Psoas muscle (tissue), 8 donors: ENCODE results near the gene SLC18A3. TPM values are rescaled to one million over a fixed set of nuclear protein-coding genes. Genes with fewer than 3 reads are reported as not detected.

Experiments
- ATAC-seq, 4 donors: fragments of 200-7000 bp; cut with Tn5 transposase; one replicate each; pipeline ENCODE4 v1.9.1; 2020; ENCODE audit warnings: moderate library complexity in 3 of 4, mild to moderate bottlenecking in 2 of 4
- DNase-seq, 2 donors: peaks; one replicate each; pipeline ENCODE4 v3.0.0-alpha.2; 2020
- H3K27ac ChIP-seq: fragments of 200-600 bp; one replicate; pipeline ENCODE4 v1.8.0; 2022
- H3K27me3 ChIP-seq, 3 donors: fragments of 200-600 bp in 1 of 3; one replicate each; pipeline versions ENCODE4 v1.6.1 to v1.8.0; 2013 to 2022; ENCODE audit warnings: low read length in 2 of 3, mild to moderate bottlenecking in 2 of 3, moderate library complexity in 1 of 3; ENCODE audit not compliant: insufficient read depth in 3 of 3
- H3K36me3 ChIP-seq, 2 donors: fragments of 200-600 bp in 1 of 2; one replicate each; pipeline versions ENCODE4 v1.6.1 to v1.8.0; 2013 to 2022; ENCODE audit warnings: low read depth in 1 of 2, mild to moderate bottlenecking in 1 of 2, moderate library complexity in 1 of 2; ENCODE audit not compliant: insufficient read depth in 1 of 2
- H3K4me1 ChIP-seq: fragments of 200-600 bp; one replicate; pipeline ENCODE4 v1.8.0; 2022
- H3K4me3 ChIP-seq: fragments of 200-600 bp; one replicate; pipeline ENCODE4 v1.8.0; 2022; ENCODE audit warnings: mild to moderate bottlenecking
- H3K9me3 ChIP-seq: fragments of 200-600 bp; one replicate; pipeline ENCODE4 v1.8.0; 2022
- CTCF ChIP-seq: fragments of 200-600 bp; IDR thresholded peaks from one replicate; pipeline ENCODE4 v1.8.0; 2022; ENCODE audit warnings: antibody characterized with exemption
- WGBS, 3 donors: extraction: QIAGEN DNeasy Blood & Tissue Kit; methylation state at CpG; one replicate each; pipeline versions ENCODE4 v1.1.6 to v1.1.7; 2013; 5-methylcytosine and 5-hydroxymethylcytosine counted together
- intact Hi-C, 2 donors: fragments of 100-400 bp; cut with DNase I; formaldehyde crosslinking; loops; one replicate each; pipeline versions ENCODE4 v1.11.0 to v1.14.2; 2022
- polyA plus RNA-seq, 3 donors: library from polyadenylated mRNA; stranded (reverse); fragments of 200-250 nt; gene quantifications; one replicate each; pipeline ENCODE4 v1.2.3, GENCODE V29; 2013
- total RNA-seq, 4 donors: library from RNA; stranded (reverse); fragmentation: NEBNext Ultra II Directional in 2 of 4; extraction: Animal tissue kit (Norgen Biotek cat#: 25700) in 2 of 4; gene quantifications; one replicate each; pipeline versions ENCODE4 v1.2.1 to v1.2.4, GENCODE V29; 2021 to 2023
- donor health status: healthy with polysubstance abuse.
- donor health status: DM: no; HTN: no; CAD: no; lungs with moderate emphysema.
- donor health status: Bipolar disorder and iron deficiency.
- donor health status: healthy.
- donor health status: DM: yes; HTN: yes; CAD: no.
- donor health status: DM: no; HTN: no; CAD: no.
- donor health status: DM: no; HTN: no; CAD: no.
- donor health status: DM: yes; HTN: yes; CAD: no.

SLC18A3 gene
- total and polyA plus RNA-seq, 7 donors: not detected

- no peaks in the 10 kb centered on the region for H3K4me1 ChIP-seq
- peaks cover 12% of the 10 kb centered on the region for H3K9me3 ChIP-seq
- DNase-seq (no peak), ATAC-seq (no peak)
- no peak overlapping the region for H3K27ac ChIP-seq
- no peak overlapping the region for H3K4me3 ChIP-seq
- TF ChIP-seq CTCF: no peak
- intact Hi-C loops: no loop called here
- H3K27me3 ChIP-seq: peaks cover 0 to 16% (median 4%) of the 10 kb centered on the region in 3 donors
- no peaks in the 10 kb centered on the region for H3K36me3 ChIP-seq
- WGBS, 3 donors: 84 to 89% (median 85%) methylated on average over 18 of the region's 18 CpGs
Observed at GRCh38 chr10:49655099-49655498, 45.0 kb downstream of the SLC18A3 start.

GRCh38 chr10:49656845-49657493 lies 46.9 kb downstream of the SLC18A3 start:
- Histone ChIP-seq H3K4me1 (no peaks in the 10 kb centered on the region), H3K27me3 (peaks cover 0 to 8% (median 1%) of the 10 kb centered on the region in 3 donors), H3K4me3 (no peak overlapping the region), H3K27ac (no peak overlapping the region), H3K9me3 (peaks cover 12% of the 10 kb centered on the region), H3K36me3 (no peaks in the 10 kb centered on the region)
- intact Hi-C loops: no loop called here
- 73 to 78% (median 76%) methylated on average over 9 of the region's 9 CpGs for WGBS, 3 donors
- DNase-seq (no peak), ATAC-seq (no peak)
- TF ChIP-seq CTCF: no peak

- H3K9me3 ChIP-seq: peaks cover 12% of the 10 kb centered on the region
- ATAC-seq (no peak), DNase-seq (no peak)
- no peak overlapping the region for H3K27ac ChIP-seq
- WGBS, 3 donors: 84 to 89% (median 85%) methylated on average over 1 of the region's 1 CpG
- intact Hi-C loops: no loop called here
- H3K36me3 ChIP-seq: no peaks in the 10 kb centered on the region
- H3K27me3 ChIP-seq: peaks cover 0 to 8% (median 1%) of the 10 kb centered on the region in 3 donors
- no peaks in the 10 kb centered on the region for H3K4me1 ChIP-seq
- no peak overlapping the region for H3K4me3 ChIP-seq
- no peak for TF ChIP-seq CTCF
Observed at GRCh38 chr10:49657606-49658005, 47.5 kb downstream of the SLC18A3 start.

- Histone ChIP-seq H3K4me1 (no peaks in the 10 kb centered on the region), H3K9me3 (peaks cover 12% of the 10 kb centered on the region), H3K27me3 (peaks cover 0 to 1% (median 0%) of the 10 kb centered on the region in 3 donors), H3K27ac (no peak overlapping the region), H3K4me3 (no peak overlapping the region), H3K36me3 (no peaks in the 10 kb centered on the region)
- 45 to 54% (median 49%) methylated on average over 8 of the region's 8 CpGs for WGBS, 3 donors
- ATAC-seq: no peak
- intact Hi-C loops: no loop called here
- TF ChIP-seq CTCF: no peak
- no peak for DNase-seq
Observed at GRCh38 chr10:49661140-49661856, 51.2 kb downstream of the SLC18A3 start.

Other genes starting within 250 kb of the SLC18A3 start
- not detected for gene DRGX, start 214.2 kb upstream of the SLC18A3 start, total RNA-seq
- under 1 TPM in 1 of 3 donors, not detected in 2; 0.04 TPM for gene DRGX, start 214.2 kb upstream of the SLC18A3 start, polyA plus RNA-seq
- gene ERCC6, start 71.2 kb upstream of the SLC18A3 start, total RNA-seq: 10 to 100 TPM; 11.5 to 19.3 (median 15.0) TPM
- 1 to 10 TPM; 2.7 to 5.2 (median 3.3) TPM for gene ERCC6, start 71.2 kb upstream of the SLC18A3 start, polyA plus RNA-seq
- not detected for gene CHAT, start 3.7 kb downstream of the SLC18A3 start, total RNA-seq
- not detected for gene CHAT, start 3.7 kb downstream of the SLC18A3 start, polyA plus RNA-seq
- gene C10orf53, start 69.3 kb downstream of the SLC18A3 start, total RNA-seq: not detected
- not detected for gene C10orf53, start 69.3 kb downstream of the SLC18A3 start, polyA plus RNA-seq
- under 1 TPM in 2 of 4 donors, not detected in 2; 0.17 to 0.32 TPM for gene OGDHL, start 152.0 kb downstream of the SLC18A3 start, total RNA-seq
- under 1 TPM in 2 of 3 donors, not detected in 1; 0.01 TPM for gene OGDHL, start 152.0 kb downstream of the SLC18A3 start, polyA plus RNA-seq